Caco-2 (cell line): Measurements from ENCODE around the gene NPBWR2. TPM values are rescaled to one million over a fixed set of nuclear protein-coding genes. Genes with fewer than 3 reads are reported as not detected.
A peak's percentile ranks its signal among the peaks of the same experiment; 100 is the strongest.

Experiments used
- BruUV-seq: library from RNA; stranded (reverse); fragments of 400-500 nt; replicated peaks from 2 replicates; lab custom pipeline; 2021; lab: Mats Ljungman, UMichigan
- CTCF ChIA-PET: fragments of 300-600 bp; sonication (Branson Sonifier 250); formaldehyde crosslinking; loops from one replicate; lab custom pipeline; 2022; ENCODE audit warnings: antibody characterized with exemption; lab: Charles Lee
- POLR2A ChIA-PET: fragments of 300-600 bp; sonication (Branson Sonifier 250); formaldehyde crosslinking; loops from one replicate; lab custom pipeline; 2022; ENCODE audit warnings: antibody characterized with exemption; lab: Charles Lee
- DNase-seq, 2 experiments: peaks; one replicate each; pipeline versions ENCODE4 v3.0.0 to v3.0.0-alpha.2; 2020 to 2022
- H3K27me3 ChIP-seq: replicated peaks from 2 replicates; pipeline ENCODE4 v1.6.0; 2011; ENCODE audit warnings: low read length; ENCODE audit not compliant: control insufficient read depth, insufficient read depth
- H3K36me3 ChIP-seq: 2 replicates; pipeline ENCODE4 v1.5.1; 2011; ENCODE audit warnings: low read length; ENCODE audit not compliant: control insufficient read depth, insufficient read depth
- H3K4me1 ChIP-seq: fragments of 250-450 bp; sonication (Bioruptor Pico); 2 replicates; pipeline ENCODE4 v1.5.1; 2020; ENCODE audit warnings: mild to moderate bottlenecking
- H3K4me3 ChIP-seq: 2 replicates; pipeline ENCODE4 v1.5.1; 2011; ENCODE audit warnings: low read depth, mild to moderate bottlenecking, control low read depth, low read length
- H3K9me3 ChIP-seq: fragments of 250-450 bp; sonication (Bioruptor Pico); 2 replicates; pipeline ENCODE4 v1.5.1; 2020; ENCODE audit warnings: mild to moderate bottlenecking, moderate library complexity
- H3K27ac Mint-ChIP-seq: one replicate; pipeline ENCODE4 v1.8.0; 2022; ENCODE audit warnings: mixed read lengths; ENCODE audit not compliant: unreplicated experiment
- H3K27me3 Mint-ChIP-seq: one replicate; pipeline ENCODE4 v1.8.0; 2022; ENCODE audit warnings: mixed read lengths; ENCODE audit not compliant: insufficient read depth, unreplicated experiment
- H3K36me3 Mint-ChIP-seq: one replicate; pipeline ENCODE4 v1.8.0; 2022; ENCODE audit warnings: mild to moderate bottlenecking, mixed read lengths; ENCODE audit not compliant: insufficient read depth, unreplicated experiment
- H3K4me1 Mint-ChIP-seq: one replicate; pipeline ENCODE4 v1.8.0; 2022; ENCODE audit warnings: low read depth, mixed read lengths; ENCODE audit not compliant: unreplicated experiment
- H3K4me3 Mint-ChIP-seq: one replicate; pipeline ENCODE4 v1.8.0; 2022; ENCODE audit warnings: mild to moderate bottlenecking, moderate library complexity, mixed read lengths; ENCODE audit not compliant: unreplicated experiment
- H3K9me3 Mint-ChIP-seq: one replicate; pipeline ENCODE4 v1.8.0; 2022; ENCODE audit warnings: mixed read lengths; ENCODE audit not compliant: unreplicated experiment
- intact Hi-C: fragments of 100-400 bp; cut with micrococcal nuclease; formaldehyde crosslinking; loops from one replicate; pipeline ENCODE4 v1.10.0; 2022; ENCODE audit not compliant: unreplicated experiment
- total RNA-seq: library from RNA; stranded (reverse); gene quantifications from 2 replicates; pipeline ENCODE4 v1.2.3, GENCODE V29; 2022
- TF ChIP-seq, protein P1 (sequence below), 2 experiments: fragments of 200-600 bp in 1 of 2; IDR thresholded peaks; 1 replicate in 1 of 2; 2 replicates in 1 of 2; pipeline versions ENCODE4 v1.5.1 to v1.8.0; 2011 to 2022; ENCODE audit warnings: antibody characterized with exemption in 1 of 2, control low read depth in 1 of 2, inconsistent platforms in 1 of 2, low read depth in 1 of 2, low read length in 1 of 2, mild to moderate bottlenecking in 1 of 2, moderate library complexity in 1 of 2; ENCODE audit not compliant: insufficient read depth in 1 of 2, severe bottlenecking in 1 of 2, unreplicated experiment in 1 of 2

The NPBWR2 gene
- total RNA-seq, 1 experiment from 2014 or later, result not detected

DNA sequence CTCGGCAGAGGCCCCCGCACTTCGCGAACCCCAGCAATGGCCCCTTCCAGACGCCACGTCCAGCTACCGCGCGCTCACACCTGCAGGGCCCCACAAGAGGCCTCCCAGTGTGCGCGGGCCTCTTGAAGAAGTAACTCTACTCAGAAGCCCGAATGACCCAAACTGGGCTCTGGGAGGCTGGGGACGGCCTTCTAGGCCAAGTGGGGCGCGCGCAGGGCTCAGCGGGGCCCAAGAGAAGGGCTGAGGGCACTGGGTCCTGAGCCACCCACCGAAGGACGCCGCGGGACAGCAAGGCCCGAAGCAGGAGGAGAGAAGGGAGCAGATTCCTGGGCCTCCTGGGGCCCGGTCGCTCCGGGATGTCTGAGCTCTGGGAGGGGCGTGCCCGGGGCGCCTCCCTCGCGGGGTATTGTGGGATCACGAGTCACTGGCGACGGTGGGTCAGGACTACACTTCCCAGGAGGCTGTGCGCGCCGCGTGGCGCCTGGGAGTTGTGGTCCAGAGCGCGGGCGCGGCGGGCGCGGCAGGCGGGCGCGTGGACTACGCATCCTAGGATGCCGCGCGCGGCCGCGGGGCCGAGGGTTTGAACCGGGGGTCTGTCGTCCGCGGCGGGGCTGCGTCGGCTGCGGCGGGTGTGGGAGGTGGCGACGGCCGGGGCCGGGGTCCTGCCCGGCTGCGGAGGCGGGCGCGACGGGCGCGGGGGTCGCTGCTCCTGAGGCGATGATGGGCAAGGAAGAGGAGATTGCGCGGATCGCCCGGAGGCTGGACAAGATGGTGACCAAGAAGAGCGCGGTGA lies 44.6 kb downstream of the NPBWR2 start, which contains the start of gene TCEA2:
Gene TCEA2 (plus strand): TSS at position 603 of the 793 bp plus-strand sequence. CDS start 115 bp downstream, at position 718.
- H3K4me1 ChIP-seq, result peaks cover 23% of the 10 kb centered on the region
- H3K9me3 ChIP-seq, result no peaks in the 10 kb centered on the region
- Mint-ChIP-seq H3K27ac (peak within 1 kb of the TSS; percentile 16), H3K4me1 (peaks cover 28% of the 10 kb centered on the region), H3K9me3 (no peaks in the 10 kb centered on the region), H3K27me3 (no peaks in the 10 kb centered on the region), H3K36me3 (no peaks in the 10 kb centered on the region), H3K4me3 (peak within 1 kb of the TSS; percentile 81)
- TF ChIP-seq, protein P1, sequence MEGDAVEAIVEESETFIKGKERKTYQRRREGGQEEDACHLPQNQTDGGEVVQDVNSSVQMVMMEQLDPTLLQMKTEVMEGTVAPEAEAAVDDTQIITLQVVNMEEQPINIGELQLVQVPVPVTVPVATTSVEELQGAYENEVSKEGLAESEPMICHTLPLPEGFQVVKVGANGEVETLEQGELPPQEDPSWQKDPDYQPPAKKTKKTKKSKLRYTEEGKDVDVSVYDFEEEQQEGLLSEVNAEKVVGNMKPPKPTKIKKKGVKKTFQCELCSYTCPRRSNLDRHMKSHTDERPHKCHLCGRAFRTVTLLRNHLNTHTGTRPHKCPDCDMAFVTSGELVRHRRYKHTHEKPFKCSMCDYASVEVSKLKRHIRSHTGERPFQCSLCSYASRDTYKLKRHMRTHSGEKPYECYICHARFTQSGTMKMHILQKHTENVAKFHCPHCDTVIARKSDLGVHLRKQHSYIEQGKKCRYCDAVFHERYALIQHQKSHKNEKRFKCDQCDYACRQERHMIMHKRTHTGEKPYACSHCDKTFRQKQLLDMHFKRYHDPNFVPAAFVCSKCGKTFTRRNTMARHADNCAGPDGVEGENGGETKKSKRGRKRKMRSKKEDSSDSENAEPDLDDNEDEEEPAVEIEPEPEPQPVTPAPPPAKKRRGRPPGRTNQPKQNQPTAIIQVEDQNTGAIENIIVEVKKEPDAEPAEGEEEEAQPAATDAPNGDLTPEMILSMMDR (IDR thresholded peaks at IDR 0.05; ENCODE audit: insufficient read depth in 1 of 2, low read depth in 1 of 2, low read length in 1 of 2, severe bottlenecking in 1 of 2, unreplicated experiment in 1 of 2), result no peak
- peak within 1 kb of the TSS; percentile 74 for H3K4me3 ChIP-seq
- DNase-seq, result peak; percentile 99 to 100
- no peaks in the 10 kb centered on the region for H3K36me3 ChIP-seq
- POLR2A ChIA-PET, result interaction anchor here (0.5 to 1.9 kb wide), 19 partner anchors 9 to 1697 kb away, joined by 3 to 11 read pairs (median 4); partner anchors contain the start of genes OPRL1, PPDPF, RGS19 and SAMD10
- no peaks in the 10 kb centered on the region for H3K27me3 ChIP-seq
- intact Hi-C loops, result loop anchor here (1.0 to 10.0 kb wide), 5 partner anchors 13 to 168 kb away; partner anchors contain the start of genes DNAJC5, PRPF6, RGS19 and SOX18
- BruUV-seq, result no TSS peak
- CTCF ChIA-PET, result interaction anchor here (0.6 to 6.2 kb wide), 18 partner anchors 8 to 525 kb away, joined by 3 to 101 read pairs (median 5); partner anchors contain the start of genes C20orf204, LKAAEAR1, OPRL1 and PRPF6

DNA sequence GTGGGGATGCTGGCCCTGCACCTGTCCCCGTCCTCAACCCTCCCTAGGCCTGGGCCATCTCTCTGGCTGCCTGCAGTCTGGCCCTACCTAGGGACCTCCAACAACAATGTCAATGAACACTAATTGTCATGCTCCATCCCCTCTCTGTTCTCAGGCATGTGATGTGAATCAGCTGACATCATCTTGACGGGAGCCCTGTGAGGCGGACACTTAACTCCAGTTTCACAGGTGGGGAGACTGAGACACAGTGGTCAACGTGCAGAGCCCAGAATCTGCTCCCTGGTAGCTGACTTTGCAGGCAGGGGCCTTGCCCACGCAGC lies 45.1 kb downstream of the NPBWR2 start:
- H3K27me3 Mint-ChIP-seq, result no peaks in the 10 kb centered on the region
- H3K4me3 Mint-ChIP-seq, result peak overlapping the region; percentile 81
- Histone ChIP-seq H3K4me3 (peak overlapping the region; percentile 74), H3K4me1 (peaks cover 28% of the 10 kb centered on the region), H3K9me3 (no peaks in the 10 kb centered on the region), H3K36me3 (no peaks in the 10 kb centered on the region), H3K27me3 (no peaks in the 10 kb centered on the region)
- H3K36me3 Mint-ChIP-seq, result no peaks in the 10 kb centered on the region
- no peaks in the 10 kb centered on the region for H3K9me3 Mint-ChIP-seq
- H3K27ac Mint-ChIP-seq, result peak overlapping the region; percentile 16
- TF ChIP-seq, protein P1 (IDR thresholded peaks at IDR 0.05; ENCODE audit: insufficient read depth in 1 of 2, low read depth in 1 of 2, low read length in 1 of 2, severe bottlenecking in 1 of 2, unreplicated experiment in 1 of 2), result no peak
- DNase-seq, result no peak
- ChIA-PET CTCF (interaction anchor here (0.9 to 6.2 kb wide), 16 partner anchors 8 to 525 kb away, joined by 3 to 101 read pairs (median 6); partner anchors contain the start of genes C20orf204, LKAAEAR1, OPRL1 and PRPF6), POLR2A (interaction anchor here (0.6 to 1.9 kb wide), 11 partner anchors 10 to 541 kb away, joined by 3 to 11 read pairs (median 6); partner anchors contain the start of genes OPRL1, PPDPF, RGS19 and SAMD10)
- peaks cover 28% of the 10 kb centered on the region for H3K4me1 Mint-ChIP-seq
- TSS peak; percentile 93 for BruUV-seq
- intact Hi-C loops, result loop anchor here (2.0 to 10.0 kb wide), 3 partner anchors 17 to 167 kb away; partner anchors contain the start of genes DNAJC5, PRPF6 and RGS19

DNA sequence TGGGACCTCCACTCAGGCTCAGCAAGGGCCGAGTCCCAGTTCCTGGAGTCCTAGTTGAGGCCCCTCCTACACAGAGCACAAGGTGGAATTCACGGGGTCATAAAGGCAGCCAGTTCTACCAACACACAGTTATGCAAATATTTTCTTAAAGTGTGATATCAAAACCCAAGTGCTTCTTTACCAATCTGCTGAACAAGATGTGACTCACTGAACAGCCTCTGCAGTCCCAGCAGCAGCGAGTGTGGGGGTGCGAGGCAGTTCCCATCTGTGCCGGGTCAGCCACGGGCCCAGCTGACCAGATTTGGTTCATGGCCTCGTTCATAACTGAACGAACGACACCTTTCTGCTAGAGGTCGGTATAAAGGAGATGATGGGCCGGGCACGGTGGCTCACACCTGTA lies 48.8 kb downstream of the NPBWR2 start:
- ChIA-PET POLR2A (no interaction called here), CTCF (interaction anchor here (0.6 to 6.2 kb wide), 3 partner anchors 20 to 78 kb away, joined by 3 to 101 read pairs (median 10); partner anchors contain the start of gene C20orf204)
- DNase-seq, result no peak
- peaks cover 21% of the 10 kb centered on the region for H3K4me1 ChIP-seq
- Mint-ChIP-seq H3K27ac (no peak overlapping the region), H3K27me3 (no peaks in the 10 kb centered on the region), H3K4me1 (peaks cover 9% of the 10 kb centered on the region), H3K4me3 (no peak overlapping the region), H3K9me3 (no peaks in the 10 kb centered on the region), H3K36me3 (peaks cover 6% of the 10 kb centered on the region)
- H3K4me3 ChIP-seq, result no peak overlapping the region
- intact Hi-C loops, result no loop called here
- TF ChIP-seq, protein P1 (IDR thresholded peaks at IDR 0.05; ENCODE audit: insufficient read depth in 1 of 2, low read depth in 1 of 2, low read length in 1 of 2, severe bottlenecking in 1 of 2, unreplicated experiment in 1 of 2), result no peak
- H3K36me3 ChIP-seq, result no peaks in the 10 kb centered on the region
- H3K27me3 ChIP-seq, result no peaks in the 10 kb centered on the region
- BruUV-seq, result no TSS peak
- no peaks in the 10 kb centered on the region for H3K9me3 ChIP-seq
